Stomach smooth muscle (tissue), 2 donors: Measurements from ENCODE around the gene KMO.

Experiments
- H3K27ac ChIP-seq: one replicate; pipeline ENCODE4 v1.7.0; 2013; ENCODE audit warnings: mild to moderate bottlenecking, low read length, inconsistent platforms
- H3K27me3 ChIP-seq, 2 donors: one replicate each; pipeline ENCODE4 v1.7.0; 2013; ENCODE audit warnings: low read length in 2 of 2; ENCODE audit not compliant: insufficient read depth in 2 of 2, control insufficient read depth in 1 of 2
- H3K36me3 ChIP-seq, 2 donors: one replicate each; pipeline ENCODE4 v1.7.0; 2013; ENCODE audit warnings: low read length in 2 of 2; ENCODE audit not compliant: control insufficient read depth in 2 of 2, insufficient read depth in 2 of 2
- H3K4me1 ChIP-seq: one replicate; pipeline ENCODE4 v1.7.0; 2013; ENCODE audit warnings: low read length; ENCODE audit not compliant: control insufficient read depth, insufficient read depth
- H3K4me3 ChIP-seq, 2 donors: one replicate each; pipeline ENCODE4 v1.7.0; 2013; ENCODE audit warnings: low read length in 2 of 2
- H3K9ac ChIP-seq, 2 donors: one replicate each; pipeline ENCODE4 v1.7.0; 2013; ENCODE audit warnings: low read length in 2 of 2, mild to moderate bottlenecking in 1 of 2
- H3K9me3 ChIP-seq, 2 donors: one replicate each; pipeline ENCODE4 v1.7.0; 2013; ENCODE audit warnings: low read length in 2 of 2; ENCODE audit not compliant: control insufficient read depth in 2 of 2
- donor health status: healthy.
- donor health status: Pancreatic carcinoma.

The KMO gene

GRCh38 chr1:241536304-241536703, 4.1 kb downstream of the KMO start:
- no peak overlapping the region for H3K27ac ChIP-seq
- no peak overlapping the region for H3K9ac ChIP-seq
- H3K9me3 ChIP-seq: no peaks in the 10 kb centered on the region
- peaks cover 0 to 2% of the 10 kb centered on the region in 2 donors for H3K27me3 ChIP-seq
- no peaks in the 10 kb centered on the region for H3K36me3 ChIP-seq
- no peaks in the 10 kb centered on the region for H3K4me1 ChIP-seq
- no peak overlapping the region for H3K4me3 ChIP-seq

- Histone ChIP-seq H3K9me3 (no peaks in the 10 kb centered on the region), H3K27me3 (peaks cover 0 to 2% of the 10 kb centered on the region in 2 donors), H3K27ac (no peak overlapping the region), H3K4me1 (no peaks in the 10 kb centered on the region), H3K36me3 (no peaks in the 10 kb centered on the region), H3K4me3 (no peak overlapping the region), H3K9ac (no peak overlapping the region)
Measured at GRCh38 chr1:241536969-241537368, 4.8 kb downstream of the KMO start.

- H3K9me3 ChIP-seq: no peaks in the 10 kb centered on the region
- no peaks in the 10 kb centered on the region for H3K27me3 ChIP-seq
- no peak overlapping the region for H3K9ac ChIP-seq
- no peak overlapping the region for H3K27ac ChIP-seq
- no peaks in the 10 kb centered on the region for H3K36me3 ChIP-seq
- no peaks in the 10 kb centered on the region for H3K4me1 ChIP-seq
- no peak overlapping the region for H3K4me3 ChIP-seq
Measured at GRCh38 chr1:241542199-241542907, 10.2 kb downstream of the KMO start.

GRCh38 chr1:241548008-241548407, 15.8 kb downstream of the KMO start:
- no peaks in the 10 kb centered on the region for H3K9me3 ChIP-seq
- no peak overlapping the region for H3K27ac ChIP-seq
- no peaks in the 10 kb centered on the region for H3K4me1 ChIP-seq
- no peaks in the 10 kb centered on the region for H3K36me3 ChIP-seq
- H3K4me3 ChIP-seq: no peak overlapping the region
- no peak overlapping the region for H3K9ac ChIP-seq
- H3K27me3 ChIP-seq: no peaks in the 10 kb centered on the region

- Histone ChIP-seq H3K36me3 (no peaks in the 10 kb centered on the region), H3K4me3 (no peak overlapping the region), H3K27ac (no peak overlapping the region), H3K4me1 (no peaks in the 10 kb centered on the region), H3K9ac (no peak overlapping the region), H3K9me3 (no peaks in the 10 kb centered on the region), H3K27me3 (no peaks in the 10 kb centered on the region)
Measured at GRCh38 chr1:241550318-241550717, 18.1 kb downstream of the KMO start.

- Histone ChIP-seq H3K9ac (no peak overlapping the region), H3K27ac (no peak overlapping the region), H3K27me3 (no peaks in the 10 kb centered on the region), H3K4me1 (no peaks in the 10 kb centered on the region), H3K4me3 (no peak overlapping the region), H3K9me3 (no peaks in the 10 kb centered on the region), H3K36me3 (no peaks in the 10 kb centered on the region)
Measured at GRCh38 chr1:241551759-241552638, 19.8 kb downstream of the KMO start.

GRCh38 chr1:241553886-241554592, 21.9 kb downstream of the KMO start:
- Histone ChIP-seq H3K4me1 (no peaks in the 10 kb centered on the region), H3K9me3 (no peaks in the 10 kb centered on the region), H3K27ac (no peak overlapping the region), H3K4me3 (no peak overlapping the region), H3K9ac (no peak overlapping the region), H3K27me3 (no peaks in the 10 kb centered on the region), H3K36me3 (no peaks in the 10 kb centered on the region)

GRCh38 chr1:241555526-241555925, 23.3 kb downstream of the KMO start:
- no peaks in the 10 kb centered on the region for H3K9me3 ChIP-seq
- H3K27ac ChIP-seq: no peak overlapping the region
- no peaks in the 10 kb centered on the region for H3K4me1 ChIP-seq
- H3K36me3 ChIP-seq: no peaks in the 10 kb centered on the region
- no peak overlapping the region for H3K4me3 ChIP-seq
- no peak overlapping the region for H3K9ac ChIP-seq
- no peaks in the 10 kb centered on the region for H3K27me3 ChIP-seq

GRCh38 chr1:241557031-241557430, 24.9 kb downstream of the KMO start:
- H3K9me3 ChIP-seq: no peaks in the 10 kb centered on the region
- no peaks in the 10 kb centered on the region for H3K36me3 ChIP-seq
- no peaks in the 10 kb centered on the region for H3K4me1 ChIP-seq
- H3K27ac ChIP-seq: no peak overlapping the region
- no peaks in the 10 kb centered on the region for H3K27me3 ChIP-seq
- no peak overlapping the region for H3K9ac ChIP-seq
- no peak overlapping the region for H3K4me3 ChIP-seq

GRCh38 chr1:241557551-241558193, 25.5 kb downstream of the KMO start:
- no peak overlapping the region for H3K4me3 ChIP-seq
- no peaks in the 10 kb centered on the region for H3K4me1 ChIP-seq
- no peak overlapping the region for H3K9ac ChIP-seq
- no peaks in the 10 kb centered on the region for H3K36me3 ChIP-seq
- no peaks in the 10 kb centered on the region for H3K9me3 ChIP-seq
- no peaks in the 10 kb centered on the region for H3K27me3 ChIP-seq
- no peak overlapping the region for H3K27ac ChIP-seq
